GM23248 (cell line): ENCODE data around the gene ERGIC1.

Experiments used
- EZH2 ChIP-seq: fragments of 200-600 bp; sonication (generic); IDR thresholded peaks from 2 replicates; pipeline ENCODE4 v1.6.1; 2018; ENCODE audit warnings: antibody characterized with exemption, mild to moderate bottlenecking; ENCODE audit not compliant: insufficient read depth, poor library complexity, severe bottlenecking
- EZH2phosphoT487 ChIP-seq: fragments of 200-600 bp; sonication (generic); IDR thresholded peaks from 2 replicates; pipeline ENCODE4 v1.6.1; 2018; ENCODE audit warnings: antibody characterized with exemption, moderate library complexity, mild to moderate bottlenecking, low read depth; ENCODE audit not compliant: insufficient read depth

DNA sequence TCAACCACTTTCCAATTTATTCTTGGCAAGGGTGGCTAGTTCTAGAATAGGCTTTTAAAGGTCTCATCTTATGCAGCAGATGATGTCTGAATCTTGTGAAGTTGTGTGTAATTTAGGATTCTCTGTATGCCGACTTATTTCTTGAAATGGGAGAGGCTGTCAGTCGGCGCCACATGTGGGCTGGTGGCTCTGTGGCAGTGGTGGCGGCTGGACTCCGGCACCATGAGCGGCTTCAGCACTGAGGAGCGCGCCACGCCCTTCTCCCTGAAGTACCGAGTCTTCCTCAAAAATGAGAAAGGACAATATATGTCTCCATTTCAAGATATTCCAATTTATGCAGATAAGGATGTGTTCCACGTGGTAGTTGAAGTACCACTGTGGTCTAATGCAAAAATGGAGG, 141.2 kb downstream of the ERGIC1 start:
- TF ChIP-seq EZH2phosphoT487: no peak
- no peak for TF ChIP-seq EZH2
